ENCODE data around the gene HDAC8. TPM values are rescaled to one million over a fixed set of nuclear protein-coding genes. Genes with fewer than 3 reads are reported as not detected.

HDAC8 gene
- polyA plus RNA-seq, 2 of the 4 experiments (the other 2 are of a cell fraction): 28.7 to 38.3 TPM

GRCh38 chrX:72313707-72314641 is 258.7 kb downstream of the HDAC8 start:
- WGBS (ENCODE audit: missing lambda C conversion rate): 70% methylated on average over 8 of the region's 8 CpGs
- no peak for FAIRE-seq

DNA sequence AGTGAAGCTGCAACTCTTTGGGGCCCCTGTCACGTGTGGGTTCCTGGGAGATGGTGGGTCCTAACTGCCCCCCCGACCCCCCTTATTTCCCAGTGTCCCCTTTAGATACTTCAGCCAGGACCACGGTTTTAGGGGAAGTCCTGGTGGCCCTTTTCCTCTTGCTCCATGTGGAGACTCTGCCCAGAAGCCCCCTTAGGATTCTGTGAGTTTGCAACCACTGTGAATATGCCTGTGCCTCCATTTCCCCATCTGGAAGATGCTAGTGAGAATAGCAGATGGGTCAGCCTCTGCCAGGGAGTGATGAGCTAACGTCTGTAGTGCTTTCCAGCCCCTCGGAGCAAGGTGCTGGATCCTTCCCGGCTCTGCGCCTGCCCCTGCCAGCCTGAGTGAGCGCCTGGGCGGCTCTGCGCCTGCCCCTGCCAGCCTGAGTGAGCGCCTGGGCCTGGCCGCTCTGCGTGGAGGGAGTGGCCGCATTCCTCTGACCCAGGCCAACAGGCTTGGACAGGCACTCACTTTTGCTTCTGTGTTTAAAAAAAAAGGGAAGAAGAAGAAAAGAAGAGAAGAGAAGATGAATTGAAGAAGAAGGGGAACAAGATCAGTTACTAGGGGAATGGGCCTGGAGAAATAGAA is 260.2 kb downstream of the HDAC8 start:
- no peak overlapping the region for H3K27ac ChIP-seq
- no peak for DNase-seq (ENCODE audit: low read depth in 1 of 2, low spot score in 1 of 2)
- H3K4me2 ChIP-seq: no peak overlapping the region
- TF ChIP-seq JUNB (IDR thresholded peaks at IDR 0.05): no peak
- TF ChIP-seq SMC3 (IDR thresholded peaks at IDR 0.05): no peak
- no peak for TF ChIP-seq PBX3 (IDR thresholded peaks at IDR 0.05)
- TF ChIP-seq ZFP36 (IDR thresholded peaks at IDR 0.05; ENCODE audit: borderline replicate concordance, partially characterized antibody): no peak
- TF ChIP-seq TFCP2L1 (CRISPR knock-in tag; IDR thresholded peaks at IDR 0.05): no peak
- TF ChIP-seq RFX5 (IDR thresholded peaks at IDR 0.05): no peak
- TF ChIP-seq CHD2 (IDR thresholded peaks at IDR 0.05; ENCODE audit: low read length, partially characterized antibody): no peak
- no peak for TF ChIP-seq FOSB (CRISPR knock-in tag; IDR thresholded peaks at IDR 0.05)
- no peak for TF ChIP-seq HOXB13 (CRISPR knock-in tag; IDR thresholded peaks at IDR 0.05; ENCODE audit: low read depth)
- no peak for TF ChIP-seq PHF8 (IDR thresholded peaks at IDR 0.05; ENCODE audit: borderline replicate concordance, low read depth)
- no peak for ATAC-seq
- no peaks in the 10 kb centered on the region for H3K9me3 ChIP-seq
- ChIA-PET POLR2A (no interaction called here), CTCF (no interaction called here)
- H3K4me3 ChIP-seq: no peak overlapping the region
- H3K4me1 ChIP-seq: peaks cover 10% of the 10 kb centered on the region; the same call in 2 of the 3 replicates
- FAIRE-seq: no peak
- WGBS (ENCODE audit: missing lambda C conversion rate): 77% methylated on average over 9 of the region's 14 CpGs

More at GRCh38 chrX:72313707-72314641, 258.7 kb downstream of the HDAC8 start:
- Histone ChIP-seq H3K27ac (no peak overlapping the region), H3K4me2 (no peak overlapping the region), H3K4me3 (no peak overlapping the region), H3K9me3 (no peaks in the 10 kb centered on the region), H3K4me1 (peaks cover 4% of the 10 kb centered on the region; the same call in 1 of the 3 replicates)
- DNase-seq (ENCODE audit: low read depth in 1 of 2, low spot score in 1 of 2) (no peak), ATAC-seq (no peak)
- TF ChIP-seq CBX8 (IDR thresholded peaks at IDR 0.05) (no peak), ESRRA (IDR thresholded peaks at IDR 0.05; ENCODE audit: borderline replicate concordance, low read length) (no peak), BHLHE40 (IDR thresholded peaks at IDR 0.05; ENCODE audit: low read depth, low read length) (no peak), KDM5A (IDR thresholded peaks at IDR 0.05) (no peak), FOSB (CRISPR knock-in tag; IDR thresholded peaks at IDR 0.05) (no peak), NR3C1 (IDR thresholded peaks at IDR 0.05) (no peak), SREBF2 (IDR thresholded peaks at IDR 0.05) (no peak), POLR2A (IDR thresholded peaks at IDR 0.05; ENCODE audit: low read length) (no peak), EHF (CRISPR knock-in tag; IDR thresholded peaks at IDR 0.05) (no peak), REST (IDR thresholded peaks at IDR 0.05) (no peak), PBX3 (IDR thresholded peaks at IDR 0.05) (no peak), HOXA7 (CRISPR knock-in tag; IDR thresholded peaks at IDR 0.05) (no peak), ELK1 (IDR thresholded peaks at IDR 0.05; ENCODE audit: low read depth, low read length) (no peak), FOSL2 (IDR thresholded peaks at IDR 0.05) (no peak), FOSL2 (CRISPR knock-in tag; IDR thresholded peaks at IDR 0.05) (no peak), CHD4 (IDR thresholded peaks at IDR 0.05; ENCODE audit: borderline replicate concordance) (no peak), GATA3 (IDR thresholded peaks at IDR 0.05; ENCODE audit: borderline replicate concordance) (no peak), HEYL (CRISPR knock-in tag; IDR thresholded peaks at IDR 0.05) (no peak), TP53 (CRISPR knock-in tag; IDR thresholded peaks at IDR 0.05) (no peak), NPAS2 (CRISPR knock-in tag; IDR thresholded peaks at IDR 0.05; ENCODE audit: borderline replicate concordance) (no peak), RARB (CRISPR knock-in tag; IDR thresholded peaks at IDR 0.05) (no peak)
- POLR2A ChIA-PET: no interaction called here
- CTCF ChIA-PET: no interaction called here

Data from A549 (cell line).